ENCODE data around the gene DPP9. TPM values are rescaled to one million over a fixed set of nuclear protein-coding genes. Genes with fewer than 3 reads are reported as not detected.

Gene DPP9
- total and polyA plus RNA-seq, 7 donors: 27.6 to 90.6 (median 36.9) TPM

GRCh38 chr19:4693471-4694121 lies 30.0 kb downstream of the DPP9 start:
- H3K4me3 ChIP-seq: no peak overlapping the region
- DNase-seq: no peak
- peaks cover 0 to 8% (median 0%) of the 10 kb centered on the region in 4 donors for H3K4me1 ChIP-seq
- H3K9me3 ChIP-seq: no peaks in the 10 kb centered on the region
- WGBS, 2 donors: 94% methylated on average over 15 of the region's 15 CpGs
- H3K27ac ChIP-seq: peak overlapping the region in 3 of 4 donors; percentile 40 to 74 (median 40)
- TF ChIP-seq POLR2AphosphoS5 (IDR thresholded peaks at IDR 0.05): no peak
- no peak for TF ChIP-seq POLR2A (IDR thresholded peaks at IDR 0.05)
- no peak for TF ChIP-seq EP300 (IDR thresholded peaks at IDR 0.05)
- TF ChIP-seq CTCF (IDR thresholded peaks at IDR 0.05): no peak
- H3K27me3 ChIP-seq: no peaks in the 10 kb centered on the region
- H3K36me3 ChIP-seq: peaks cover 50 to 97% (median 81%) of the 10 kb centered on the region in 4 donors
- intact Hi-C loops (cut with DNase I): no loop called here

GRCh38 chr19:4693078-4693350 lies 30.6 kb downstream of the DPP9 start:
- H3K4me3 ChIP-seq: no peak overlapping the region
- DNase-seq: no peak
- no peak overlapping the region for H3K27ac ChIP-seq
- TF ChIP-seq EP300 (IDR thresholded peaks at IDR 0.05): no peak
- no peak for TF ChIP-seq CTCF (IDR thresholded peaks at IDR 0.05)
- TF ChIP-seq POLR2AphosphoS5 (IDR thresholded peaks at IDR 0.05): no peak
- no peak for TF ChIP-seq POLR2A (IDR thresholded peaks at IDR 0.05)
- H3K27me3 ChIP-seq: no peaks in the 10 kb centered on the region
- peaks cover 0 to 8% (median 0%) of the 10 kb centered on the region in 4 donors for H3K4me1 ChIP-seq
- intact Hi-C loops (cut with DNase I): no loop called here
- WGBS, 2 donors: 88 to 90% methylated on average over 7 of the region's 7 CpGs
- H3K9me3 ChIP-seq: no peaks in the 10 kb centered on the region
- H3K36me3 ChIP-seq: peaks cover 45 to 97% (median 85%) of the 10 kb centered on the region in 4 donors

GRCh38 chr19:4692251-4693077 lies 31.2 kb downstream of the DPP9 start:
- WGBS, 2 donors: 87 to 93% methylated on average over 27 of the region's 27 CpGs
- no peak overlapping the region for H3K4me3 ChIP-seq
- TF ChIP-seq POLR2A (IDR thresholded peaks at IDR 0.05) (no peak), POLR2AphosphoS5 (IDR thresholded peaks at IDR 0.05) (no peak), EP300 (IDR thresholded peaks at IDR 0.05) (no peak), CTCF (IDR thresholded peaks at IDR 0.05) (no peak)
- H3K36me3 ChIP-seq: peaks cover 45 to 97% (median 84%) of the 10 kb centered on the region in 4 donors
- intact Hi-C loops (cut with DNase I): no loop called here
- no peaks in the 10 kb centered on the region for H3K27me3 ChIP-seq
- no peaks in the 10 kb centered on the region for H3K9me3 ChIP-seq
- DNase-seq: no peak
- peaks cover 0 to 8% (median 0%) of the 10 kb centered on the region in 4 donors for H3K4me1 ChIP-seq
- H3K27ac ChIP-seq: no peak overlapping the region

- H3K4me1 ChIP-seq: peaks cover 0 to 2% (median 0%) of the 10 kb centered on the region in 4 donors
- DNase-seq: no peak
- no peak overlapping the region for H3K27ac ChIP-seq
- WGBS, 2 donors: 88 to 94% methylated on average over 9 of the region's 9 CpGs
- TF ChIP-seq POLR2A (IDR thresholded peaks at IDR 0.05): no peak
- no peak for TF ChIP-seq EP300 (IDR thresholded peaks at IDR 0.05)
- no peak for TF ChIP-seq CTCF (IDR thresholded peaks at IDR 0.05)
- no peak overlapping the region for H3K4me3 ChIP-seq
- H3K27me3 ChIP-seq: no peaks in the 10 kb centered on the region
- peaks cover 45 to 97% (median 86%) of the 10 kb centered on the region in 4 donors for H3K36me3 ChIP-seq
- intact Hi-C loops (cut with DNase I): no loop called here
- H3K9me3 ChIP-seq: no peaks in the 10 kb centered on the region
These were observed 32.3 kb downstream of the DPP9 start for GRCh38 chr19:4691373-4691772.
